ENCODE results near the gene CTSO. TPM values are rescaled to one million over a fixed set of nuclear protein-coding genes. Genes with fewer than 3 reads are reported as not detected.

CTSO gene
- total RNA-seq, 1 donor from 2014 or later, result 4.3 TPM

GRCh38 chr4:155883895-155884294 is 69.8 kb downstream of the CTSO start:
- Mint-ChIP-seq H3K27me3 (no peaks in the 10 kb centered on the region), H3K36me3 (no peaks in the 10 kb centered on the region), H3K4me3 (no peak overlapping the region), H3K27ac (no peak overlapping the region), H3K9me3 (peaks cover 8% of the 10 kb centered on the region), H3K4me1 (ENCODE audit: unreplicated experiment) (no peaks in the 10 kb centered on the region)
- TF ChIP-seq CTCF (conservative IDR thresholded peaks at IDR 0.05), result no peak
- no peak for DNase-seq (ENCODE audit: extremely low spot score, unreplicated experiment)

- DNase-seq (ENCODE audit: extremely low spot score, unreplicated experiment), result no peak
- Mint-ChIP-seq H3K4me1 (ENCODE audit: unreplicated experiment) (no peaks in the 10 kb centered on the region), H3K9me3 (peaks cover 8% of the 10 kb centered on the region), H3K27ac (no peak overlapping the region), H3K36me3 (no peaks in the 10 kb centered on the region), H3K27me3 (no peaks in the 10 kb centered on the region), H3K4me3 (no peak overlapping the region)
- TF ChIP-seq CTCF (conservative IDR thresholded peaks at IDR 0.05), result no peak
Observed at GRCh38 chr4:155881555-155881954, 72.1 kb downstream of the CTSO start.

- Mint-ChIP-seq H3K27ac (no peak overlapping the region), H3K36me3 (no peaks in the 10 kb centered on the region)
- no peak for DNase-seq (ENCODE audit: extremely low spot score, unreplicated experiment)
Observed at GRCh38 chr4:155879767-155880166, 73.9 kb downstream of the CTSO start.

GRCh38 chr4:155878611-155879010 is 75.1 kb downstream of the CTSO start:
- Mint-ChIP-seq H3K27ac (no peak overlapping the region), H3K9me3 (peaks cover 3% of the 10 kb centered on the region), H3K4me1 (ENCODE audit: unreplicated experiment) (no peaks in the 10 kb centered on the region), H3K4me3 (no peak overlapping the region), H3K27me3 (no peaks in the 10 kb centered on the region), H3K36me3 (no peaks in the 10 kb centered on the region)
- TF ChIP-seq CTCF (conservative IDR thresholded peaks at IDR 0.05), result no peak
- no peak for DNase-seq (ENCODE audit: extremely low spot score, unreplicated experiment)

More at GRCh38 chr4:155879767-155880166, 73.9 kb downstream of the CTSO start:
- peaks cover 8% of the 10 kb centered on the region for H3K9me3 Mint-ChIP-seq
- H3K27me3 Mint-ChIP-seq, result no peaks in the 10 kb centered on the region
- H3K4me3 Mint-ChIP-seq, result no peak overlapping the region
- TF ChIP-seq CTCF (conservative IDR thresholded peaks at IDR 0.05), result no peak
- no peaks in the 10 kb centered on the region for H3K4me1 Mint-ChIP-seq (ENCODE audit: unreplicated experiment)

GRCh38 chr4:155877971-155878370 is 75.7 kb downstream of the CTSO start:
- no peak for TF ChIP-seq CTCF (conservative IDR thresholded peaks at IDR 0.05)
- H3K36me3 Mint-ChIP-seq, result no peaks in the 10 kb centered on the region
- no peaks in the 10 kb centered on the region for H3K4me1 Mint-ChIP-seq (ENCODE audit: unreplicated experiment)
- DNase-seq (ENCODE audit: extremely low spot score, unreplicated experiment), result no peak
- no peak overlapping the region for H3K27ac Mint-ChIP-seq
- no peaks in the 10 kb centered on the region for H3K27me3 Mint-ChIP-seq
- H3K9me3 Mint-ChIP-seq, result peaks cover under 1% of the 10 kb centered on the region
- no peak overlapping the region for H3K4me3 Mint-ChIP-seq

GRCh38 chr4:155875878-155876277 is 77.8 kb downstream of the CTSO start:
- Mint-ChIP-seq H3K4me3 (no peak overlapping the region), H3K4me1 (ENCODE audit: unreplicated experiment) (no peaks in the 10 kb centered on the region), H3K9me3 (no peaks in the 10 kb centered on the region), H3K36me3 (no peaks in the 10 kb centered on the region), H3K27ac (no peak overlapping the region), H3K27me3 (no peaks in the 10 kb centered on the region)
- TF ChIP-seq CTCF (conservative IDR thresholded peaks at IDR 0.05), result no peak
- no peak for DNase-seq (ENCODE audit: extremely low spot score, unreplicated experiment)
